Bronchial epithelial cell (primary cell): Measurements from ENCODE around the gene ZMYND8. TPM values are rescaled to one million over a fixed set of nuclear protein-coding genes. Genes with fewer than 3 reads are reported as not detected.
"Not testable (repeated sequence)": the region's sequence is repeated elsewhere in the genome, so short reads cannot be mapped to it uniquely, and the experiment has no call there.

Experiments
- DNase-seq: peaks from one replicate; pipeline ENCODE4 v3.0.0-alpha.2; 2010; ENCODE audit warnings: low read depth
- FAIRE-seq: peaks from 2 replicates; lab custom pipeline; 2011; peaks lifted over from hg19 to GRCh38; lab: Jason Lieb, UNC
- H3K27me3 ChIP-seq: 2 replicates; pipeline ENCODE4 v1.5.1; 2011; ENCODE audit warnings: low read length; ENCODE audit not compliant: control insufficient read depth, insufficient read depth
- H3K36me3 ChIP-seq: 2 replicates; pipeline ENCODE4 v1.5.1; 2011; ENCODE audit warnings: low read length; ENCODE audit not compliant: control insufficient read depth, insufficient read depth
- H3K4me3 ChIP-seq: 2 replicates; pipeline ENCODE4 v1.5.1; 2011; ENCODE audit warnings: mild to moderate bottlenecking, low read depth, low read length, control low read depth
- CTCF ChIP-seq: IDR thresholded peaks from 2 replicates; pipeline ENCODE4 v1.5.1; 2011; ENCODE audit warnings: mild to moderate bottlenecking, moderate library complexity, low read length, control low read depth, inconsistent platforms; ENCODE audit not compliant: insufficient read depth, severe bottlenecking
- total RNA-seq: library from RNA; depleted of rRNA; stranded (reverse); fragments of >200 nt; gene quantifications from 2 replicates; pipeline ENCODE4 v1.2.1, GENCODE V29; 2014

Gene ZMYND8
- total RNA-seq, 1 donor from 2014 or later = 13.4 TPM

GRCh38 chr20:47370850-47371782 lies 14.6 kb upstream of the ZMYND8 start:
- Histone ChIP-seq H3K4me3 (no peak overlapping the region), H3K36me3 (no peaks in the 10 kb centered on the region), H3K27me3 (no peaks in the 10 kb centered on the region)
- FAIRE-seq (no peak), DNase-seq (no peak)
- no peak for TF ChIP-seq CTCF

- Histone ChIP-seq H3K27me3 (no peaks in the 10 kb centered on the region), H3K4me3 (no peak overlapping the region), H3K36me3 (no peaks in the 10 kb centered on the region)
- TF ChIP-seq CTCF = no peak
- FAIRE-seq (no peak), DNase-seq (no peak)
Measured at GRCh38 chr20:47370214-47370613, 13.7 kb upstream of the ZMYND8 start.

GRCh38 chr20:47368301-47368700 lies 11.8 kb upstream of the ZMYND8 start:
- no peak for FAIRE-seq
- Histone ChIP-seq H3K27me3 (no peaks in the 10 kb centered on the region), H3K36me3 (no peaks in the 10 kb centered on the region), H3K4me3 (no peak overlapping the region)
- no peak for TF ChIP-seq CTCF
- DNase-seq = no peak

- not testable (repeated sequence) for H3K27me3 ChIP-seq, H3K36me3 ChIP-seq, FAIRE-seq, DNase-seq, H3K4me3 ChIP-seq
Measured at GRCh38 chr20:47366301-47366700, 9.8 kb upstream of the ZMYND8 start.

GRCh38 chr20:47365023-47365764 lies 8.7 kb upstream of the ZMYND8 start:
- TF ChIP-seq CTCF = no peak
- FAIRE-seq (no peak), DNase-seq (no peak)
- no peaks in the 10 kb centered on the region for H3K36me3 ChIP-seq
- no peaks in the 10 kb centered on the region for H3K27me3 ChIP-seq
- no peak overlapping the region for H3K4me3 ChIP-seq
